GM19468 (cell line): Measurements from ENCODE around the gene DLL1.
"Not testable (repeated sequence)": the region's sequence is repeated elsewhere in the genome, so short reads cannot be mapped to it uniquely, and the experiment has no call there.

Experiments
- ATAC-seq: cut with Tn5 transposase; IDR thresholded peaks from one replicate; pipeline ENCODE4 v1.9.1; 2021; ENCODE audit warnings: mild to moderate bottlenecking, moderate library complexity, moderate number of reproducible peaks; ENCODE audit not compliant: unreplicated experiment; ENCODE audit errors: extremely low read depth

The DLL1 gene

GRCh38 chr6:170290296-170291128 lies at the start of gene DLL1:
DLL1 (minus strand) TSS chr6:170291078; CDS start chr6:170290139, 939 bp downstream.
- ATAC-seq = no peak

- not testable (repeated sequence) for ATAC-seq
These were observed 44.3 kb upstream of the DLL1 start for GRCh38 chr6:170335199-170335598.

- no peak for ATAC-seq
These were observed 38.4 kb upstream of the DLL1 start for GRCh38 chr6:170329321-170329720.

GRCh38 chr6:170317718-170318117 lies 26.8 kb upstream of the DLL1 start:
- no peak for ATAC-seq

- ATAC-seq = no peak
These were observed 26.2 kb upstream of the DLL1 start for GRCh38 chr6:170317076-170317475.

- no peak for ATAC-seq
These were observed 25.2 kb upstream of the DLL1 start for GRCh38 chr6:170316071-170316470.

- no peak for ATAC-seq
These were observed 24.1 kb upstream of the DLL1 start for GRCh38 chr6:170314983-170315382.

- ATAC-seq = no peak
These were observed 22.9 kb upstream of the DLL1 start for GRCh38 chr6:170313716-170314295.

GRCh38 chr6:170312876-170313275 lies 22.0 kb upstream of the DLL1 start:
- no peak for ATAC-seq

- ATAC-seq = no peak
These were observed 20.8 kb upstream of the DLL1 start for GRCh38 chr6:170311696-170312095.

GRCh38 chr6:170308761-170309160 lies 17.9 kb upstream of the DLL1 start:
- no peak for ATAC-seq

- ATAC-seq = no peak
These were observed 16.2 kb upstream of the DLL1 start for GRCh38 chr6:170307080-170307545.

- peak; percentile 98 for ATAC-seq
These were observed 15.6 kb upstream of the DLL1 start, which contains the start of gene FAM120B for GRCh38 chr6:170306324-170307079. FAM120B (plus strand) TSS chr6:170306758; CDS start chr6:170317391, 10,633 bp downstream.

GRCh38 chr6:170305805-170306323 lies 15.0 kb upstream of the DLL1 start:
- no peak for ATAC-seq

GRCh38 chr6:170301184-170301583 lies 10.3 kb upstream of the DLL1 start:
- no peak for ATAC-seq

- no peak for ATAC-seq
These were observed 7.8 kb upstream of the DLL1 start for GRCh38 chr6:170298688-170299087.

- ATAC-seq = no peak
These were observed 6.9 kb upstream of the DLL1 start for GRCh38 chr6:170297576-170298330.

GRCh38 chr6:170296746-170297575 lies 6.1 kb upstream of the DLL1 start:
- no peak for ATAC-seq

- no peak for ATAC-seq
These were observed 5.5 kb upstream of the DLL1 start for GRCh38 chr6:170296423-170296745.
